ENCODE results near the gene GIMAP5. TPM values are rescaled to one million over a fixed set of nuclear protein-coding genes. Genes with fewer than 3 reads are reported as not detected.
A peak's percentile ranks its signal among the peaks of the same experiment; 100 is the strongest.

Gene GIMAP5
- 1 to 10 TPM; 4.7 to 5.7 (median 5.3) TPM for polyA plus RNA-seq (ENCODE audit: insufficient read length in 4 of 4)

DNA sequence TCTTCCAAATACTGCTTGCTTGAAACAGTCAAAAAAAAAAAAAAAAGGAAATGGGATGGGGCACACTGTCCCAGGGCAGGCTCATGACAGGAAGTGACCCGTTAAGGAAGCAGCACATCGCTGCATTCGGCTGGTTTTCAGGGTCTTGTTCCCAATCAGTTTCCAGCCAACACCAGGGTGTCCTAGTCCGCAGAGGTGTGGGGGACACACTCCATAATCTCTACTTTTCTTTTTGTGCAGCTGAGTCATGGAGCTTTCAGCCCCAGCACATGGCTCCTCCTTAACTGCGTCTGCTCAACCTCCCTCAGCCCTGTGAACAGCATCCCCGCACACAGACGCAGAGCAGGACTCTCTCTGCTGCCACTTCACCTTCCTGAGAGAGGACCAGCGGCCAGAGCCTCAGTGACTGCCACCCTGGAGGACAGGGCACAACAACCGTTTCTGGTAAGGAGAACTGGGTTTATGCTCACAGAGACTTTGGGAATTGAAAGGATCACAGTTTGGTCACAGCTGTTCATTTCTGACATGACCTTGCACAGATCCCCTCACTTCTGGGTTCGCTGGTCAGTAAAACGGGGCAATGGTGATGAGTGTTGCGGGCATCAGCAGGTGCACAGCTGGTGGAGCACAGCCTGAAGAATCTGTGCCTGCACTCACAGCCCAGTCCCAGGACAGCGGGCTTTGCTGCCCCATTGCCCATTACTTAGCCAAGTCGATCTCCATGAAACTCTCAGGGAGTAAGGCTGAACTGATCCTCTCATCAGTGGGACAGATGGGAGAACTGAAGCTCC, at the start of gene GIMAP5:
Gene GIMAP5 (plus strand): TSS at position 154 of the 791 bp plus-strand sequence. CDS start 3,467 bp downstream, outside the sequence.
- DNase-seq (ENCODE audit: low read depth in 4 of 4, low spot score in 3 of 4): no peak

GRCh38 chr7:150688630-150689029, 48.6 kb upstream of the GIMAP5 start:
- no peak for DNase-seq (ENCODE audit: low read depth in 4 of 4, low spot score in 3 of 4)

- DNase-seq (ENCODE audit: low read depth in 4 of 4, low spot score in 3 of 4): no peak
Observed at GRCh38 chr7:150695654-150696053, 41.6 kb upstream of the GIMAP5 start.

DNA sequence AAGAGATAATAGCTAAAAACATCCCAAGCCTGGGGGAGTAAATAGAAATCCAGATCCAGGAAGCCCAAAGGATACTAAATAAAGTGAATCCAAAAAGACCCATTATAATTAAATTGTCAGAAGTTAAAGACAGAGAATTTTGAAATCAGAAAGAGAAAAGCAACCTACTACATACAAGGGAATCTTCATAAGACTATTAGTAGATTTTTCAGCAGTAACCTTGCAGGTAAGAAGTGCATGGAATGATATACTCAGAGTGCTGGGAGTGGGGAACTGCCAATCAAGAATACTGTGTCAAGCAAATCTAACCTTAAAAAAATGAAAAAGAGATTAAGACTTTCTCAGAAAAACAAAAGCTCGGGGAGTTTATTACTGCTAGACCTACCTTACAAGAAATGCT, 34.0 kb upstream of the GIMAP5 start:
- DNase-seq (ENCODE audit: low read depth in 4 of 4, low spot score in 3 of 4): no peak

DNA sequence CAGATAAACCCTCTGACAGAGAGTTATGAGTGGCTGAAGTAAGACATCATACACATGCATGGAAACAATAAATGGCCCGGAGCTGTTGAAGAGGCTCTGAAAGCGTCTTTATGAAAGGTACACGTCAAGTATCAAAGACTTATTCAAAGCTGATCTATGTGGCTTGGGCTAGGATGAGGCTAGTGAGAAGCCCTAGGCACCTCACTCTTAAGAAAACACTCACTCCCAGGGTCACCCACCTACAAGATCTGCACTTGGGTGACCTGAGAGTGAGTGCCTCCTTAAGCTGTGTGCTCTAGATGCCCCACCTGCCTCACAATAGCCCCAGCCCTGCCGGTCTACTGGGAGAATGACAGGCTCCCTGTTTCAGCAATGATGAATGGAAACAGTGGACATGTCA, 21.9 kb upstream of the GIMAP5 start:
- no peak for DNase-seq (ENCODE audit: low read depth in 4 of 4, low spot score in 3 of 4)

GRCh38 chr7:150715738-150716137, 21.5 kb upstream of the GIMAP5 start:
- DNase-seq (ENCODE audit: low read depth in 4 of 4, low spot score in 3 of 4): no peak

GRCh38 chr7:150716368-150716767, 20.9 kb upstream of the GIMAP5 start, which contains the start of gene GIMAP1:
TSS of gene GIMAP1 (plus strand) at chr7:150716613. CDS start at chr7:150719048, 2,435 bp downstream.
- peak in 2 of 4 donors; percentile 1 to 12 for DNase-seq (ENCODE audit: low read depth in 4 of 4, low spot score in 3 of 4)

GRCh38 chr7:150716939-150717338, 20.3 kb upstream of the GIMAP5 start:
- DNase-seq (ENCODE audit: low read depth in 4 of 4, low spot score in 3 of 4): no peak

- no peak for DNase-seq (ENCODE audit: low read depth in 4 of 4, low spot score in 3 of 4)
Observed at GRCh38 chr7:150717814-150718420, 19.3 kb upstream of the GIMAP5 start.

DNA sequence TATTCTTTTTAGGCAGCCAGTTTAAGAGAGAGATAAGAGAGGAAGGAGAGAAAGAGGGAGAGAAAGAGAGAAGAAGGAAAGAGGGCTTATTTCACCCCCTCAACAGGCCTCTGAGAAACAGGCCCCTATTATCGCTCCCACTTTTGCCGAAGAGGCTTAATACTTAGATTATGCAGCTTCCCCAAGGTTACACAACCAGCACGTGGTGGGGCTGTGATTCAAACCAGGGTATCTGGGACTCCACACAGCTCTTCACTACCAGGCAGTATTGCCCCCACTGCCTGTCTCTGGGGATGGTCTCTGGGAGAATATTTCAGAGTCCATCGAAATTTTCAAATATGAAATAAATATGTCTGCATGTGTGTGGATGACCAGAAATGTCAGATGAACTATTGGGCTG, 17.8 kb upstream of the GIMAP5 start:
- DNase-seq (ENCODE audit: low read depth in 4 of 4, low spot score in 3 of 4): no peak

GRCh38 chr7:150719960-150720891, 17.0 kb upstream of the GIMAP5 start:
- DNase-seq (ENCODE audit: low read depth in 4 of 4, low spot score in 3 of 4): no peak

GRCh38 chr7:150721970-150722373, 15.2 kb upstream of the GIMAP5 start:
- DNase-seq (ENCODE audit: low read depth in 4 of 4, low spot score in 3 of 4): no peak

DNA sequence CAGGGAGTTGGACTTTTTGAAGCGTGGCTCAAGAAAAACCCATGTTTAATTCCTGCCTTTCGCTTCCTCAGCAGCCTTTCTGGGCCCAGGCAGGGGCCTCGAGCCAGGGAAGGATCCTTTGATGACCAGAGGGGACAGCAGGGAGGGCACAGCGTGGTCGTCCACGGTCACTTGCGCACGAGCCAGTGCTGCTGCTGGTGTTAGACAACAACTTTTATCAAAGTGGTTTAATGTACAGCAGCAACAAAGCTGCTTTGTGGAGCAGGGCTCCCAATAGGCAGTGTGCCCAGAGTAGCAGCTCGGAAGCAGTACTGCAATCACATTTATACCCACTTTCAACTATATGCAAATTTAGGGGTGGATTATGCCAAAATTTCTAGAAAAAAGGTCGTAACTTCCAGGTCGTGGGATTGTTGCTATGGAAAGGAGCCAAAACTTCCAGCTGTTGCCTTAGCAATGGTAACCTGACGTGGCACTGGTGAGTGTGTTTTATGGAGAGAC, 14.7 kb upstream of the GIMAP5 start:
- no peak for DNase-seq (ENCODE audit: low read depth in 4 of 4, low spot score in 3 of 4)

- DNase-seq (ENCODE audit: low read depth in 4 of 4, low spot score in 3 of 4): no peak
Observed at GRCh38 chr7:150723467-150723866, 13.8 kb upstream of the GIMAP5 start.

DNA sequence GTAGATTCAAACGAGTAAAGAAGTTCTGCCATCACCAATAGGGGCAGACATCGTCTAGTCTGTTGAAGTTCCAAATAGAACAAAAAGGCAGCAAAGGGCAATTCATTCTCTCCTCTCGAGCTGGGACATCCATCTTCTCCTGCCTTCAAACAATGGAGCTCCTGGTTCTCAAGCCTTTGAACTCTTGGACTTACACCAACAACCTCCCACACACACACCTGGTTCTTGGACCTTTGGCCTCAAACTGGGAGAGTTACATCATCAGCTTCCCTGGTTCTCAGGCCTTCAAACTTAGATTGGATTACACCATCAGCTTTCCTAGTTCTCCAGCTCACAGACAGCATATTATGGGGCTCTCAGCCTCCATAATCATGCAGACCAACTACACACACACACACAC, 9.8 kb upstream of the GIMAP5 start:
- DNase-seq (ENCODE audit: low read depth in 4 of 4, low spot score in 3 of 4): no peak

DNA sequence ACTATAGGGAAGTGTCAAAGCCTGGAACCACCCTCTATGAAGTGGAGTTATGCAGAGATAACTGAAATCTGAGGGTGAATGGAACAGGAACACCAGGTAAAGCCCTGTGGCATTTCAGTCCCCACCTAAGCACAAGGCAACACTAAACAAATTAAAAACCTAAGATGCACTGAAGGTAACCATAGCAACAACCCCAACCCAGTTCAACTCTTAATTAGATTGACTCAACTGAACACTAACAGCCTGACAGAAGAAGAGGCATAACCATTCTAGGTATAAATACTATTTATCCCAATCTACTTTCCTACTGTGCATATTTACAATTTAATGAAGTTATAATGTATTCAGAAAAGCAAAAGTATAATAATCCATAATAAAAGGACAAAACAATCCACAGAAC, 9.2 kb upstream of the GIMAP5 start:
- no peak for DNase-seq (ENCODE audit: low read depth in 4 of 4, low spot score in 3 of 4)

DNA sequence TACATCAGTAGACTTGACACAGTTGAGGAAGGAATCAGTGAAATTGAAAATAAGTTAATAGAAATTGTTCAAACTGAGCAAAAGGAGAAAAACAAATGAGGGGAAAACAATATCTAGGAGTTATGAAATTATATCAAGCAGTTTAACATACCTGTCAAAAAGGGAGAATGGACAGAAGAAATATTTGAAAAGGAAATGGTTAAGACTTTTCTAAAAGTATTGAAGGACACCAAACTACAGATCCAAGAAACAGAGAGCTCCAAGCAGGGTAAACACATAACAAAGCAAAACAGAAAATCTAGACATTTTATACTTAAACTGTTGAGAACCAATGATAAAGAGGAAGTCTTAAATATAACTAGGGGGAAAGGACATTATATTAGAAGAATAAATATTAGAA, 8.6 kb upstream of the GIMAP5 start:
- no peak for DNase-seq (ENCODE audit: low read depth in 4 of 4, low spot score in 3 of 4)

DNA sequence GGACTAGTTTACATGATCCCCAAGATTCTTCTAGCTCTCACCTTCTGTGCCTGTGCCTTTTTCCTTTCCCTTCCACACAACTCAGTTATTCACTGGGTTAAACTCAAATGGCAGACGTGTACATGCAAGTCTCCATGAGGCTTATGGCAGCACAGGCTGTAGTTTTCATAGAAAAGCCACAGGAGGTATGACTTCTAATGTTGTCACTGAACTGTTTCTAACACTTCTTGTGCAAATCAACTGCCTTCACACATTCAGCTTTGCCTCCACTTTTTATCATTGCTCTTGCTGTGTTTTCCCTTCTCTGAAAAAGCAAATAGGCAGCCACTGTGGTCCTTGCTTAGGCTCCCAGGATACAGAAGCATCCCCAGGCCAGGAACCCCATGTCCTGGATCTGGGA, 5.3 kb upstream of the GIMAP5 start:
- no peak for DNase-seq (ENCODE audit: low read depth in 4 of 4, low spot score in 3 of 4)

GRCh38 chr7:150732786-150733481, 4.3 kb upstream of the GIMAP5 start:
- no peak for DNase-seq (ENCODE audit: low read depth in 4 of 4, low spot score in 3 of 4)

DNA sequence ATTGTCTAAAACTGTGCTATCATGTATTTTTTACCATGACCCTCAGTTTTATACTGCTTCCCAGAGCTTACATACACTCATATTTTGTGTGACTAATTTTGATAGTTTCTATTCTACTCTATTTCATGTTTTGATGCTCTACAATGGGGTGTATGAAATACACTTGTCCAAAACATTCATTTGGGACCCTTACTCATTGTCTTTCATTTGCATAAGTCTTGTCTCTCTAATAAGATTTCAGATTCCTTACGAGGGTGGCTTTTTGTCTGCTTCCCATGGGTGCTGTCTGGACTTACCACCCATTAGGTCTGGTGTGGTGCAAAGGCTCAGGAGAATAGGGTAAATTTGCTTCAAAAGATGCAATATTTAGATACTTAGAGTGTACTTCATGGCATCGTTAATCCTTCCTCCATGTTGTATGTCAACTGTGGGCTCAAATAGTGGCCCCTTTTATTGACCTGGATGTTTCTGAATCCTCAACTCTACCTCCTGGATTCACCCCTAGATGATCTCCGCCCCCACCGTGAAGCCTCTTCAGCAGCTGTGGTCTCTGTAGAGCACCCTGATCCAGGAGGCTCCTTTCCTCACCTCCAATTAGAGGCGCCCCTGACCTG, 3.6 kb upstream of the GIMAP5 start:
- DNase-seq (ENCODE audit: low read depth in 4 of 4, low spot score in 3 of 4): no peak

All from right renal pelvis (tissue), 4 donors.